Measurements from ENCODE around the gene PRUNE1. TPM values are rescaled to one million over a fixed set of nuclear protein-coding genes. Genes with fewer than 3 reads are reported as not detected.
A peak's percentile ranks its signal among the peaks of the same experiment; 100 is the strongest.

Gene PRUNE1
- polyA plus RNA-seq, 1 donor from 2014 or later, result 32.2 TPM

DNA sequence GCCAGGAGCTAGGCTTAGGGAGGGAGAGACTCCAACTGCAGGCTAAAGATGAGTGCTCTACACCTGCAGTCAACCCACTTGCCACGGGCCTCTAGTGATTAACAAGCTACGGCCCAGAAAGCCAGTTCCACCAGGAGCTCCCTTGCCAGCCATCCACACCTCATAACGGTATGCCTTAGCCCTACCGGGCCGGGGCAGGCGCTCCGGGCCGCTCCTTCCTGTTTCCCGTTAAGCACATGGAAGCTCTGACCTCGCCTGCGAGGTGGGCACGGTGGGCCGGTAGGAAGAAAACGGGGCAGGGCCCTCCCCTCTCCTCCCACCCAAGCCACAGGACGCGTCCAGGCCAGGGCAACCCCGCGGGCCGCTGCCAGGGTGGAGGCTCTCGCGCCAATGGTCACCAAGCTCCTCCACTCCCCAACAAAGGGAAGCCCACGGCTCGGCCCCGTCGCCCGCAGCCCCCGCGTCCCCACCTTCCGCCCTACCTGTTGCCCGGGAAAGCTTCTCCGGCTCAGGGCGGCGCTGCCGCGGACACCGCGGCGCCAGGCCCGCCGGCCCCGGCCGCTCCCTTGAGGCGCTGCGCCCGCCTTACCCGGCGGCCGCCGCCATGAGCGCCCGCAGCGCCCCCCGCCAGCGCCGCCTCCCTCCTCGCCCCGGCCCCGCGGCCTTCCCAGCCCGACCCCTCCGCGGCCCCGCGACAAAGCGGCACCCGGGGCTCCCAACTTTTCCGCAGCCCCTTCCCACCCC is 34.2 kb upstream of the PRUNE1 start:
- Histone ChIP-seq H3K9me3 (ENCODE audit: low read length) (no peaks in the 10 kb centered on the region), H3K79me2 (replicated peaks; ENCODE audit: insufficient read depth, low read length) (peaks cover 49% of the 10 kb centered on the region), H3K4me3 (ENCODE audit: low read length) (peak overlapping the region; percentile 94), H3K4me2 (ENCODE audit: low read length) (peak overlapping the region; percentile 41), H3K9ac (ENCODE audit: low read length) (peak overlapping the region; percentile 90), H3K27ac (ENCODE audit: low read length) (peak overlapping the region; percentile 73), H3K27me3 (ENCODE audit: insufficient read depth, low read depth, low read length) (no peaks in the 10 kb centered on the region), H2AFZ (ENCODE audit: low read depth, low read length) (peak overlapping the region; percentile 65), H3K9me2 (ENCODE audit: insufficient read depth, low read length) (no peaks in the 10 kb centered on the region), H3F3A (ENCODE audit: insufficient read depth, low read length, poor library complexity, severe bottlenecking) (no peaks in the 10 kb centered on the region), H4K20me1 (ENCODE audit: insufficient read depth) (no peaks in the 10 kb centered on the region), H3K36me3 (ENCODE audit: insufficient read depth, low read length) (no peaks in the 10 kb centered on the region)
- TF ChIP-seq, protein P1, sequence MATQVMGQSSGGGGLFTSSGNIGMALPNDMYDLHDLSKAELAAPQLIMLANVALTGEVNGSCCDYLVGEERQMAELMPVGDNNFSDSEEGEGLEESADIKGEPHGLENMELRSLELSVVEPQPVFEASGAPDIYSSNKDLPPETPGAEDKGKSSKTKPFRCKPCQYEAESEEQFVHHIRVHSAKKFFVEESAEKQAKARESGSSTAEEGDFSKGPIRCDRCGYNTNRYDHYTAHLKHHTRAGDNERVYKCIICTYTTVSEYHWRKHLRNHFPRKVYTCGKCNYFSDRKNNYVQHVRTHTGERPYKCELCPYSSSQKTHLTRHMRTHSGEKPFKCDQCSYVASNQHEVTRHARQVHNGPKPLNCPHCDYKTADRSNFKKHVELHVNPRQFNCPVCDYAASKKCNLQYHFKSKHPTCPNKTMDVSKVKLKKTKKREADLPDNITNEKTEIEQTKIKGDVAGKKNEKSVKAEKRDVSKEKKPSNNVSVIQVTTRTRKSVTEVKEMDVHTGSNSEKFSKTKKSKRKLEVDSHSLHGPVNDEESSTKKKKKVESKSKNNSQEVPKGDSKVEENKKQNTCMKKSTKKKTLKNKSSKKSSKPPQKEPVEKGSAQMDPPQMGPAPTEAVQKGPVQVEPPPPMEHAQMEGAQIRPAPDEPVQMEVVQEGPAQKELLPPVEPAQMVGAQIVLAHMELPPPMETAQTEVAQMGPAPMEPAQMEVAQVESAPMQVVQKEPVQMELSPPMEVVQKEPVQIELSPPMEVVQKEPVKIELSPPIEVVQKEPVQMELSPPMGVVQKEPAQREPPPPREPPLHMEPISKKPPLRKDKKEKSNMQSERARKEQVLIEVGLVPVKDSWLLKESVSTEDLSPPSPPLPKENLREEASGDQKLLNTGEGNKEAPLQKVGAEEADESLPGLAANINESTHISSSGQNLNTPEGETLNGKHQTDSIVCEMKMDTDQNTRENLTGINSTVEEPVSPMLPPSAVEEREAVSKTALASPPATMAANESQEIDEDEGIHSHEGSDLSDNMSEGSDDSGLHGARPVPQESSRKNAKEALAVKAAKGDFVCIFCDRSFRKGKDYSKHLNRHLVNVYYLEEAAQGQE (IDR thresholded peaks at IDR 0.05; ENCODE audit: borderline replicate concordance), result peak; percentile 39
- TF ChIP-seq MXI1 (conservative IDR thresholded peaks at IDR 0.05; ENCODE audit: poor library complexity, severe bottlenecking), result peak; percentile 65
- no peak for TF ChIP-seq SMC3 (conservative IDR thresholded peaks at IDR 0.05; ENCODE audit: poor library complexity)

DNA sequence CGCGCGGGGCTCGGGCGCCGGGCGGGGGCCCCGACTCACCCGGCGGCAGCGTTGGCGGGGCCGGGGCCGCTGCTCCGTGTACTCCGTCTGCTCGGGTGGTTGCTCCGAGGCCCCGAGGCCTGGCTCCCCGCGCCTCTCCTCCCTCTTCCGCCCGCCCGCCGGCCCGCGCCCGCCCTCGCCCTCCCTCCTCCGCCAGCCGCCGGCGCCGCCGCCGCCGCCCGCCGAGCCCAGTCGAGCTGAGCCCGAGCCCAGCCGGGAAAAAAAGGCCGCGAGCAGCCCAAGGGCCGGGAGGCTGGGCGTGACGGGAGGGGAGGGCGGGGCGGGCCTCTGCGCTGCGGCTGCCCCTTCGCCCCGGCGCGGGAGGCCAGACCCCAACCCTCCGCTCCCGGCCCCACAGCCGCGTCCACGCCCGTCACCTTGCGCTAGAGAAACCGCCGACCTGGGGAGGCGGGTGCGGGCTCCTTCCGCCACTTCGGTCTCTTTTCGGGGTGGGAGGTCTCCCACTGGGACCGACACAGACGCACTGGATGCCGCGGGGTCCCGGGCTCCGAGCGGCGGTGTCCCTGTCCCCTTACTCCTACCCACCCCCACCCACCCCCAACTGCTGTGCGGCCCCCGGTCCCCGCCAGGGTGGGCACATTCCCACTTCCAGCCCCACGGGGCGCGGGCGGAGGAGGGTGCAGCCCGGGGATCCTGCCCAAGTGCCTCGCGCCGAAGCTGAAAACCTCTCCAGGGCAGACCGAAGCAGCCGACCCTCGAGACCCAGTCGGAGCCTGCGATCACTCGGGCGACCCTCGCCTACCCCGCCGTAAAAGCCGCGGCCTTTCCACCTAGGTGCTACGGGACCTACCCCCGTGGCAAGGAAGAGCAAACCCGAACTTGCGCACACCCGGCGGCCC is 33.4 kb upstream of the PRUNE1 start, which contains the start of gene CERS2:
Gene CERS2 (minus strand): TSS at position 256 of the 899 bp plus-strand sequence. CDS start 5,745 bp downstream, outside the sequence.
- H3K9me3 ChIP-seq (ENCODE audit: low read length), result no peaks in the 10 kb centered on the region
- no peaks in the 10 kb centered on the region for H3K36me3 ChIP-seq (ENCODE audit: insufficient read depth, low read length)
- no peaks in the 10 kb centered on the region for H3K27me3 ChIP-seq (ENCODE audit: insufficient read depth, low read depth, low read length)
- H3F3A ChIP-seq (ENCODE audit: insufficient read depth, low read length, poor library complexity, severe bottlenecking), result no peaks in the 10 kb centered on the region
- H3K79me2 ChIP-seq (replicated peaks; ENCODE audit: insufficient read depth, low read length), result peaks cover 49% of the 10 kb centered on the region
- peak within 1 kb of the TSS; percentile 73 for H3K27ac ChIP-seq (ENCODE audit: low read length)
- H3K4me2 ChIP-seq (ENCODE audit: low read length), result peak within 1 kb of the TSS; percentile 41
- H3K4me3 ChIP-seq (ENCODE audit: low read length), result peak within 1 kb of the TSS; percentile 94
- H3K9ac ChIP-seq (ENCODE audit: low read length), result peak within 1 kb of the TSS; percentile 90
- H4K20me1 ChIP-seq (ENCODE audit: insufficient read depth), result no peaks in the 10 kb centered on the region
- TF ChIP-seq, protein P1 (IDR thresholded peaks at IDR 0.05; ENCODE audit: borderline replicate concordance), result peak; percentile 49
- TF ChIP-seq EZH2 (IDR thresholded peaks at IDR 0.05; ENCODE audit: borderline replicate concordance, insufficient read depth, low read length, poor library complexity, severe bottlenecking), result no peak
- H3K9me2 ChIP-seq (ENCODE audit: insufficient read depth, low read length), result no peaks in the 10 kb centered on the region
- H2AFZ ChIP-seq (ENCODE audit: low read depth, low read length), result peak within 1 kb of the TSS; percentile 73

Data from neural cell (in vitro differentiated cells).